ENCODE data around the gene CNPY1. TPM values are rescaled to one million over a fixed set of nuclear protein-coding genes. Genes with fewer than 3 reads are reported as not detected.
"Not testable (repeated sequence)": the region's sequence is repeated elsewhere in the genome, so short reads cannot be mapped to it uniquely, and the experiment has no call there.

CNPY1 gene
- under 1 TPM in 1 of 2 donors, not detected in 1; 0.33 TPM for total RNA-seq
- 18.5 TPM for polyA plus RNA-seq (2013, experiment 1 of 2)
- 22.2 TPM for polyA plus RNA-seq (2013, experiment 2 of 2)
- long read RNA-seq, experiment 1, result 0 reads
- long read RNA-seq, experiment 2, result 0 reads
- long read RNA-seq, experiment 3, result 0 reads
- long read RNA-seq, experiment 4, result 0 reads

- peaks cover 13% of the 10 kb centered on the region for H3K27me3 Mint-ChIP-seq (ENCODE audit: insufficient read depth)
- not testable (repeated sequence) for DNase-seq; H3K36me3 Mint-ChIP-seq (ENCODE audit: low read depth); H3K4me3 ChIP-seq (ENCODE audit: low read length); H3K27ac Mint-ChIP-seq; H3K9me3 ChIP-seq (ENCODE audit: control insufficient read depth, low read length); H3K9ac ChIP-seq (ENCODE audit: extremely low read depth, low read length, poor library complexity, severe bottlenecking); H3K36me3 ChIP-seq (ENCODE audit: control insufficient read depth, insufficient read depth, low read length); H3K27ac ChIP-seq (ENCODE audit: low read depth, low read length); H3K27me3 ChIP-seq (ENCODE audit: control insufficient read depth, insufficient read depth, low read length, poor library complexity, severe bottlenecking); H3K4me3 Mint-ChIP-seq; H3K9me3 Mint-ChIP-seq; H3K4me1 ChIP-seq (ENCODE audit: control insufficient read depth, insufficient read depth, low read length); H3K4me1 Mint-ChIP-seq
- WGBS, 2 experiments (ENCODE audit: insufficient coverage in 1 of 2, insufficient read length in 1 of 2), result 91 to 100% methylated on average over 1 of the region's 1 CpG
Measured at GRCh38 chr7:155546449-155546848, at the start of gene CNPY1. Gene CNPY1, minus strand, starts transcription at chr7:155546559. Its CDS starts 630 bp downstream, at chr7:155545929.

GRCh38 chr7:155594961-155595366 is 48.6 kb upstream of the CNPY1 start:
- Mint-ChIP-seq H3K27ac (peak overlapping the region; percentile 24), H3K36me3 (ENCODE audit: low read depth) (no peaks in the 10 kb centered on the region), H3K27me3 (ENCODE audit: insufficient read depth) (no peaks in the 10 kb centered on the region), H3K4me1 (peaks cover 22% of the 10 kb centered on the region), H3K9me3 (no peaks in the 10 kb centered on the region), H3K4me3 (no peak overlapping the region)
- peak; percentile 34 for TF ChIP-seq CTCF (conservative IDR thresholded peaks at IDR 0.05)
- Histone ChIP-seq H3K9ac (ENCODE audit: extremely low read depth, low read length, poor library complexity, severe bottlenecking) (no peak overlapping the region), H3K27ac (ENCODE audit: low read depth, low read length) (no peak overlapping the region), H3K4me1 (ENCODE audit: control insufficient read depth, insufficient read depth, low read length) (no peaks in the 10 kb centered on the region), H3K27me3 (ENCODE audit: control insufficient read depth, insufficient read depth, low read length, poor library complexity, severe bottlenecking) (no peaks in the 10 kb centered on the region), H3K9me3 (ENCODE audit: control insufficient read depth, low read length) (no peaks in the 10 kb centered on the region), H3K36me3 (ENCODE audit: control insufficient read depth, insufficient read depth, low read length) (no peaks in the 10 kb centered on the region), H3K4me3 (ENCODE audit: low read length) (no peak overlapping the region)
- WGBS, 2 experiments (ENCODE audit: insufficient coverage in 1 of 2, insufficient read length in 1 of 2), result 51 to 80% methylated on average over 1 to 3 of the region's 3 CpGs
- DNase-seq, result peak; percentile 84

GRCh38 chr7:155594163-155594732 is 47.9 kb upstream of the CNPY1 start:
- Mint-ChIP-seq H3K4me3 (no peak overlapping the region), H3K36me3 (ENCODE audit: low read depth) (no peaks in the 10 kb centered on the region), H3K27ac (peak overlapping the region; percentile 24), H3K9me3 (no peaks in the 10 kb centered on the region), H3K27me3 (ENCODE audit: insufficient read depth) (no peaks in the 10 kb centered on the region), H3K4me1 (peaks cover 22% of the 10 kb centered on the region)
- Histone ChIP-seq H3K27ac (ENCODE audit: low read depth, low read length) (no peak overlapping the region), H3K4me3 (ENCODE audit: low read length) (no peak overlapping the region), H3K9ac (ENCODE audit: extremely low read depth, low read length, poor library complexity, severe bottlenecking) (no peak overlapping the region), H3K36me3 (ENCODE audit: control insufficient read depth, insufficient read depth, low read length) (no peaks in the 10 kb centered on the region), H3K9me3 (ENCODE audit: control insufficient read depth, low read length) (no peaks in the 10 kb centered on the region), H3K27me3 (ENCODE audit: control insufficient read depth, insufficient read depth, low read length, poor library complexity, severe bottlenecking) (no peaks in the 10 kb centered on the region), H3K4me1 (ENCODE audit: control insufficient read depth, insufficient read depth, low read length) (no peaks in the 10 kb centered on the region)
- no peak for DNase-seq
- no peak for TF ChIP-seq CTCF (conservative IDR thresholded peaks at IDR 0.05)
- WGBS, 2 experiments (ENCODE audit: insufficient coverage in 1 of 2, insufficient read length in 1 of 2), result 94 to 95% methylated on average over 4 to 6 of the region's 6 CpGs
